ENCODE data around the gene CFAP74.

DNA sequence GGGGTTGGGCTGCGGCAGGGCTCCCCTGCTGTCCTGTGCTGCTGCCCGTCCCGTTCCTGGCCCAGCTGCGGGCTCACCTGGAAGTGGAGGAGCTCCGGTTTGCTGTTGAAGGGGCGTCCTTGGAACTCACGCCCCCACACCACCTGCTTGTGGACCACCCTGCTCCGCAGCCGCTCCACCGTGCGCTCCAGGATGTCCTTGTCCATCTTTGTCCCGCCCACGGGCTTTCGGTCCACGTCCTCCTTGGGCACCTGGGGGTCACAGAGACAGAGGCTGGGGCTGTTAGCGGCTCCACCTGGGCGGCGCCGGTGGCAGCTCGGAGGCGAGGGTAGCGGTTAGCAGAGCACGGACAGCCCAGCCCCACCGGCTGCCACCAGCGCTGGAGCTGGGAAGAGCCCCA lies 38.8 kb downstream of the CFAP74 start:
- no peak for TF ChIP-seq EP300 (conservative IDR thresholded peaks at IDR 0.05; ENCODE audit: poor library complexity, severe bottlenecking)
- TF ChIP-seq, protein P1, sequence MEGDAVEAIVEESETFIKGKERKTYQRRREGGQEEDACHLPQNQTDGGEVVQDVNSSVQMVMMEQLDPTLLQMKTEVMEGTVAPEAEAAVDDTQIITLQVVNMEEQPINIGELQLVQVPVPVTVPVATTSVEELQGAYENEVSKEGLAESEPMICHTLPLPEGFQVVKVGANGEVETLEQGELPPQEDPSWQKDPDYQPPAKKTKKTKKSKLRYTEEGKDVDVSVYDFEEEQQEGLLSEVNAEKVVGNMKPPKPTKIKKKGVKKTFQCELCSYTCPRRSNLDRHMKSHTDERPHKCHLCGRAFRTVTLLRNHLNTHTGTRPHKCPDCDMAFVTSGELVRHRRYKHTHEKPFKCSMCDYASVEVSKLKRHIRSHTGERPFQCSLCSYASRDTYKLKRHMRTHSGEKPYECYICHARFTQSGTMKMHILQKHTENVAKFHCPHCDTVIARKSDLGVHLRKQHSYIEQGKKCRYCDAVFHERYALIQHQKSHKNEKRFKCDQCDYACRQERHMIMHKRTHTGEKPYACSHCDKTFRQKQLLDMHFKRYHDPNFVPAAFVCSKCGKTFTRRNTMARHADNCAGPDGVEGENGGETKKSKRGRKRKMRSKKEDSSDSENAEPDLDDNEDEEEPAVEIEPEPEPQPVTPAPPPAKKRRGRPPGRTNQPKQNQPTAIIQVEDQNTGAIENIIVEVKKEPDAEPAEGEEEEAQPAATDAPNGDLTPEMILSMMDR (IDR thresholded peaks at IDR 0.05; ENCODE audit: poor library complexity, severe bottlenecking), result no peak
- no peak for TF ChIP-seq EZH2 (IDR thresholded peaks at IDR 0.05; ENCODE audit: borderline replicate concordance, insufficient read depth, low read length, poor library complexity, severe bottlenecking)
- TF ChIP-seq, protein P2, sequence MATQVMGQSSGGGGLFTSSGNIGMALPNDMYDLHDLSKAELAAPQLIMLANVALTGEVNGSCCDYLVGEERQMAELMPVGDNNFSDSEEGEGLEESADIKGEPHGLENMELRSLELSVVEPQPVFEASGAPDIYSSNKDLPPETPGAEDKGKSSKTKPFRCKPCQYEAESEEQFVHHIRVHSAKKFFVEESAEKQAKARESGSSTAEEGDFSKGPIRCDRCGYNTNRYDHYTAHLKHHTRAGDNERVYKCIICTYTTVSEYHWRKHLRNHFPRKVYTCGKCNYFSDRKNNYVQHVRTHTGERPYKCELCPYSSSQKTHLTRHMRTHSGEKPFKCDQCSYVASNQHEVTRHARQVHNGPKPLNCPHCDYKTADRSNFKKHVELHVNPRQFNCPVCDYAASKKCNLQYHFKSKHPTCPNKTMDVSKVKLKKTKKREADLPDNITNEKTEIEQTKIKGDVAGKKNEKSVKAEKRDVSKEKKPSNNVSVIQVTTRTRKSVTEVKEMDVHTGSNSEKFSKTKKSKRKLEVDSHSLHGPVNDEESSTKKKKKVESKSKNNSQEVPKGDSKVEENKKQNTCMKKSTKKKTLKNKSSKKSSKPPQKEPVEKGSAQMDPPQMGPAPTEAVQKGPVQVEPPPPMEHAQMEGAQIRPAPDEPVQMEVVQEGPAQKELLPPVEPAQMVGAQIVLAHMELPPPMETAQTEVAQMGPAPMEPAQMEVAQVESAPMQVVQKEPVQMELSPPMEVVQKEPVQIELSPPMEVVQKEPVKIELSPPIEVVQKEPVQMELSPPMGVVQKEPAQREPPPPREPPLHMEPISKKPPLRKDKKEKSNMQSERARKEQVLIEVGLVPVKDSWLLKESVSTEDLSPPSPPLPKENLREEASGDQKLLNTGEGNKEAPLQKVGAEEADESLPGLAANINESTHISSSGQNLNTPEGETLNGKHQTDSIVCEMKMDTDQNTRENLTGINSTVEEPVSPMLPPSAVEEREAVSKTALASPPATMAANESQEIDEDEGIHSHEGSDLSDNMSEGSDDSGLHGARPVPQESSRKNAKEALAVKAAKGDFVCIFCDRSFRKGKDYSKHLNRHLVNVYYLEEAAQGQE (IDR thresholded peaks at IDR 0.05; ENCODE audit: borderline replicate concordance), result no peak
- TF ChIP-seq MXI1 (conservative IDR thresholded peaks at IDR 0.05; ENCODE audit: poor library complexity, severe bottlenecking), result no peak
- TF ChIP-seq POLR2AphosphoS5 (IDR thresholded peaks at IDR 0.05), result no peak

Measured in neural cell (in vitro differentiated cells).